HepG2 (cell line): Measurements from ENCODE around the gene BPIFB6. TPM values are rescaled to one million over a fixed set of nuclear protein-coding genes. Genes with fewer than 3 reads are reported as not detected.
A peak's percentile ranks its signal among the peaks of the same experiment; 100 is the strongest.

Experiments used
- CENPBD1 ChIP-seq: sonication (generic); formaldehyde crosslinking; IDR thresholded peaks from 2 replicates; pipeline ENCODE4 v1.8.0; 2022; ENCODE audit warnings: missing genetic modification reagents, low read depth, mild to moderate bottlenecking, borderline replicate concordance
- CSRNP2 ChIP-seq: sonication (generic); formaldehyde crosslinking; conservative IDR thresholded peaks from 2 replicates; pipeline ENCODE4 v1.8.0; 2022; ENCODE audit warnings: low read depth, missing genetic modification reagents
- EED ChIP-seq: sonication (generic); formaldehyde crosslinking; IDR thresholded peaks from 2 replicates; pipeline ENCODE4 v1.5.0; 2020; ENCODE audit warnings: mild to moderate bottlenecking, missing genetic modification reagents
- FOXK2 ChIP-seq: fragments of 450-650 bp; IDR thresholded peaks from 2 replicates; pipeline ENCODE4 v1.6.1; 2016
- ISL2 ChIP-seq: sonication (generic); formaldehyde crosslinking; IDR thresholded peaks from 2 replicates; pipeline ENCODE4 v1.5.0; 2020; ENCODE audit warnings: missing genetic modification reagents
- JARID2 ChIP-seq: sonication (generic); formaldehyde crosslinking; IDR thresholded peaks from 2 replicates; pipeline ENCODE4 v1.8.1; 2023; ENCODE audit warnings: missing genetic modification reagents, inconsistent platforms; ENCODE audit not compliant: insufficient replicate concordance
- MTA3 ChIP-seq: sonication (generic); formaldehyde crosslinking; IDR thresholded peaks from 2 replicates; pipeline ENCODE4 v1.4.0; 2020; ENCODE audit warnings: missing genetic modification reagents
- ZBTB26 ChIP-seq: IDR thresholded peaks from 2 replicates; pipeline ENCODE4 v1.6.1; 2016; ENCODE audit warnings: missing compliant biosample characterization, missing genetic modification reagents, borderline replicate concordance
- ZNF382 ChIP-seq: sonication (generic); formaldehyde crosslinking; IDR thresholded peaks from 2 replicates; pipeline ENCODE4 v1.5.0; 2020; ENCODE audit warnings: missing genetic modification reagents, mild to moderate bottlenecking, borderline replicate concordance
- ZNF460 ChIP-seq: sonication (generic); formaldehyde crosslinking; IDR thresholded peaks from 2 replicates; pipeline ENCODE4 v1.5.1; 2020; ENCODE audit warnings: missing genetic modification reagents, mild to moderate bottlenecking, borderline replicate concordance
- ZNF615 ChIP-seq: sonication (generic); formaldehyde crosslinking; IDR thresholded peaks from 2 replicates; pipeline ENCODE4 v1.5.0; 2020; ENCODE audit warnings: mild to moderate bottlenecking, missing genetic modification reagents, borderline replicate concordance
- polyA plus RNA-seq, 8 experiments: library from polyadenylated mRNA; depleted of rRNA in 3 of 8; stranded (reverse) in 7 of 8; unstranded in 1 of 8; fragments of >200 nt; fragmentation: Illumina TruSeq in 4 of 8; extraction: Trizol in 4 of 8; gene quantifications; 2 replicates each; pipeline versions ENCODE4 v1.2.1 to v1.2.3, GENCODE V29; 2011 to 2016; ENCODE audit warnings: low read depth in 4 of 8, missing spikeins in 1 of 8, mixed read lengths in 1 of 8; ENCODE audit not compliant: insufficient read depth in 1 of 8
- total RNA-seq, 5 experiments: library from RNA; depleted of rRNA; stranded (reverse); fragments of >200 nt; fragmentation: Illumina TruSeq; extraction: Trizol; gene quantifications; 2 replicates each; pipeline ENCODE4 v1.2.3, GENCODE V29; 2016; ENCODE audit warnings: low read depth in 1 of 5
- TF ChIP-seq, protein P1 (sequence below), 2 experiments: IDR thresholded peaks; 2 replicates each; pipeline ENCODE4 v1.6.1; 2011 to 2012; ENCODE audit warnings: low read length in 2 of 2, borderline replicate concordance in 1 of 2, low read depth in 1 of 2, mild to moderate bottlenecking in 1 of 2, moderate library complexity in 1 of 2
- TF ChIP-seq, protein P2 (sequence below): sonication (generic); formaldehyde crosslinking; IDR thresholded peaks from 2 replicates; pipeline ENCODE4 v1.8.1; 2023; ENCODE audit warnings: mild to moderate bottlenecking, missing genetic modification reagents
- TF ChIP-seq, protein P3 (sequence below): sonication (generic); formaldehyde crosslinking; IDR thresholded peaks from 2 replicates; pipeline ENCODE4 v1.4.0; 2020; ENCODE audit warnings: missing genetic modification reagents
- TF ChIP-seq, protein P4 (sequence below): sonication (generic); formaldehyde crosslinking; IDR thresholded peaks from 2 replicates; pipeline ENCODE4 v1.5.0; 2020; ENCODE audit warnings: missing genetic modification reagents

The BPIFB6 gene
- total and polyA plus RNA-seq, 2 of the 13 experiments (the other 11 are each of a cell fraction or from before 2014, with no cell fraction given), result 0.13 to 1.7 TPM

GRCh38 chr20:33010674-33011449 lies 20.6 kb upstream of the BPIFB6 start (continued):
- TF ChIP-seq, protein P1, sequence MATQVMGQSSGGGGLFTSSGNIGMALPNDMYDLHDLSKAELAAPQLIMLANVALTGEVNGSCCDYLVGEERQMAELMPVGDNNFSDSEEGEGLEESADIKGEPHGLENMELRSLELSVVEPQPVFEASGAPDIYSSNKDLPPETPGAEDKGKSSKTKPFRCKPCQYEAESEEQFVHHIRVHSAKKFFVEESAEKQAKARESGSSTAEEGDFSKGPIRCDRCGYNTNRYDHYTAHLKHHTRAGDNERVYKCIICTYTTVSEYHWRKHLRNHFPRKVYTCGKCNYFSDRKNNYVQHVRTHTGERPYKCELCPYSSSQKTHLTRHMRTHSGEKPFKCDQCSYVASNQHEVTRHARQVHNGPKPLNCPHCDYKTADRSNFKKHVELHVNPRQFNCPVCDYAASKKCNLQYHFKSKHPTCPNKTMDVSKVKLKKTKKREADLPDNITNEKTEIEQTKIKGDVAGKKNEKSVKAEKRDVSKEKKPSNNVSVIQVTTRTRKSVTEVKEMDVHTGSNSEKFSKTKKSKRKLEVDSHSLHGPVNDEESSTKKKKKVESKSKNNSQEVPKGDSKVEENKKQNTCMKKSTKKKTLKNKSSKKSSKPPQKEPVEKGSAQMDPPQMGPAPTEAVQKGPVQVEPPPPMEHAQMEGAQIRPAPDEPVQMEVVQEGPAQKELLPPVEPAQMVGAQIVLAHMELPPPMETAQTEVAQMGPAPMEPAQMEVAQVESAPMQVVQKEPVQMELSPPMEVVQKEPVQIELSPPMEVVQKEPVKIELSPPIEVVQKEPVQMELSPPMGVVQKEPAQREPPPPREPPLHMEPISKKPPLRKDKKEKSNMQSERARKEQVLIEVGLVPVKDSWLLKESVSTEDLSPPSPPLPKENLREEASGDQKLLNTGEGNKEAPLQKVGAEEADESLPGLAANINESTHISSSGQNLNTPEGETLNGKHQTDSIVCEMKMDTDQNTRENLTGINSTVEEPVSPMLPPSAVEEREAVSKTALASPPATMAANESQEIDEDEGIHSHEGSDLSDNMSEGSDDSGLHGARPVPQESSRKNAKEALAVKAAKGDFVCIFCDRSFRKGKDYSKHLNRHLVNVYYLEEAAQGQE (IDR thresholded peaks at IDR 0.05; ENCODE audit: borderline replicate concordance in 1 of 2, low read depth in 1 of 2, low read length in 2 of 2), result no peak
- TF ChIP-seq MTA3 (CRISPR knock-in tag), result no peak
- TF ChIP-seq CSRNP2, result no peak
- TF ChIP-seq ZNF382 (CRISPR knock-in tag), result no peak
- TF ChIP-seq, protein P2, sequence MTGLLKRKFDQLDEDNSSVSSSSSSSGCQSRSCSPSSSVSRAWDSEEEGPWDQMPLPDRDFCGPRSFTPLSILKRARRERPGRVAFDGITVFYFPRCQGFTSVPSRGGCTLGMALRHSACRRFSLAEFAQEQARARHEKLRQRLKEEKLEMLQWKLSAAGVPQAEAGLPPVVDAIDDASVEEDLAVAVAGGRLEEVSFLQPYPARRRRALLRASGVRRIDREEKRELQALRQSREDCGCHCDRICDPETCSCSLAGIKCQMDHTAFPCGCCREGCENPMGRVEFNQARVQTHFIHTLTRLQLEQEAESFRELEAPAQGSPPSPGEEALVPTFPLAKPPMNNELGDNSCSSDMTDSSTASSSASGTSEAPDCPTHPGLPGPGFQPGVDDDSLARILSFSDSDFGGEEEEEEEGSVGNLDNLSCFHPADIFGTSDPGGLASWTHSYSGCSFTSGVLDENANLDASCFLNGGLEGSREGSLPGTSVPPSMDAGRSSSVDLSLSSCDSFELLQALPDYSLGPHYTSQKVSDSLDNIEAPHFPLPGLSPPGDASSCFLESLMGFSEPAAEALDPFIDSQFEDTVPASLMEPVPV (CRISPR knock-in tag), result no peak
- TF ChIP-seq, protein P3, sequence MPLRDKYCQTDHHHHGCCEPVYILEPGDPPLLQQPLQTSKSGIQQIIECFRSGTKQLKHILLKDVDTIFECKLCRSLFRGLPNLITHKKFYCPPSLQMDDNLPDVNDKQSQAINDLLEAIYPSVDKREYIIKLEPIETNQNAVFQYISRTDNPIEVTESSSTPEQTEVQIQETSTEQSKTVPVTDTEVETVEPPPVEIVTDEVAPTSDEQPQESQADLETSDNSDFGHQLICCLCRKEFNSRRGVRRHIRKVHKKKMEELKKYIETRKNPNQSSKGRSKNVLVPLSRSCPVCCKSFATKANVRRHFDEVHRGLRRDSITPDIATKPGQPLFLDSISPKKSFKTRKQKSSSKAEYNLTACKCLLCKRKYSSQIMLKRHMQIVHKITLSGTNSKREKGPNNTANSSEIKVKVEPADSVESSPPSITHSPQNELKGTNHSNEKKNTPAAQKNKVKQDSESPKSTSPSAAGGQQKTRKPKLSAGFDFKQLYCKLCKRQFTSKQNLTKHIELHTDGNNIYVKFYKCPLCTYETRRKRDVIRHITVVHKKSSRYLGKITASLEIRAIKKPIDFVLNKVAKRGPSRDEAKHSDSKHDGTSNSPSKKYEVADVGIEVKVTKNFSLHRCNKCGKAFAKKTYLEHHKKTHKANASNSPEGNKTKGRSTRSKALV (CRISPR knock-in tag), result no peak
- no peak for TF ChIP-seq EED
- TF ChIP-seq ZNF460 (CRISPR knock-in tag), result no peak
- TF ChIP-seq, protein P4, sequence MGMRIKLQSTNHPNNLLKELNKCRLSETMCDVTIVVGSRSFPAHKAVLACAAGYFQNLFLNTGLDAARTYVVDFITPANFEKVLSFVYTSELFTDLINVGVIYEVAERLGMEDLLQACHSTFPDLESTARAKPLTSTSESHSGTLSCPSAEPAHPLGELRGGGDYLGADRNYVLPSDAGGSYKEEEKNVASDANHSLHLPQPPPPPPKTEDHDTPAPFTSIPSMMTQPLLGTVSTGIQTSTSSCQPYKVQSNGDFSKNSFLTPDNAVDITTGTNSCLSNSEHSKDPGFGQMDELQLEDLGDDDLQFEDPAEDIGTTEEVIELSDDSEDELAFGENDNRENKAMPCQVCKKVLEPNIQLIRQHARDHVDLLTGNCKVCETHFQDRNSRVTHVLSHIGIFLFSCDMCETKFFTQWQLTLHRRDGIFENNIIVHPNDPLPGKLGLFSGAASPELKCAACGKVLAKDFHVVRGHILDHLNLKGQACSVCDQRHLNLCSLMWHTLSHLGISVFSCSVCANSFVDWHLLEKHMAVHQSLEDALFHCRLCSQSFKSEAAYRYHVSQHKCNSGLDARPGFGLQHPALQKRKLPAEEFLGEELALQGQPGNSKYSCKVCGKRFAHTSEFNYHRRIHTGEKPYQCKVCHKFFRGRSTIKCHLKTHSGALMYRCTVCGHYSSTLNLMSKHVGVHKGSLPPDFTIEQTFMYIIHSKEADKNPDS (CRISPR knock-in tag), result no peak
- TF ChIP-seq FOXK2, result no peak
- 0 out of 2 replicates have a peak, but pooled peaks have one; percentile 22 for TF ChIP-seq ISL2 (CRISPR knock-in tag)
- no peak for TF ChIP-seq JARID2 (CRISPR knock-in tag)
- TF ChIP-seq ZNF615, result no peak
- TF ChIP-seq ZBTB26 (CRISPR knock-in tag), result no peak
- no peak for TF ChIP-seq CENPBD1 (CRISPR knock-in tag)
